ENCODE results near the gene LRP1B. TPM values are rescaled to one million over a fixed set of nuclear protein-coding genes. Genes with fewer than 3 reads are reported as not detected.

The LRP1B gene
- total RNA-seq, 1 experiment from 2014 or later = 0.21 TPM

DNA sequence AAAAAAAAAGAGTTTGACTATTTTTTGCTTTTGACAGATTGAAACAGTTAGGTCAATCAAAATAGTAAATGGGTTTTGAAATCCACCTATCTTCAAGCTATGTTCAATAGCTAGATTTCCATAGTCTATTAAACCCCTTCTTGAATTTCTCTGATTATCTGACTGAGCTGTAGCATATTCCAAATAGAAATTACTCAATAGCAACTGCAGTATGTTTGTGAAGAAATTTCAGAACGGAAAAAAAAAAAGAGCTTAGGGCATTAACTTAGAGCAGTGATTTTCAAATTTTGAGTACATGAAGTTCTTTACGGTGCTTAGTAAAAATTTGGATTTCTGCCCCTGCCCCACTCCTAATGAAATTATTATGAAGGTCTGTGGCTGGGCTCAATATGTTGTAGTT, 432.3 kb downstream of the LRP1B start:
- Mint-ChIP-seq H3K4me1 (ENCODE audit: low read depth, unreplicated experiment) (no peaks in the 10 kb centered on the region), H3K27ac (ENCODE audit: unreplicated experiment) (no peak overlapping the region), H3K27me3 (ENCODE audit: unreplicated experiment) (no peaks in the 10 kb centered on the region), H3K9me3 (ENCODE audit: low read depth, unreplicated experiment) (no peaks in the 10 kb centered on the region), H3K4me3 (ENCODE audit: low read depth, unreplicated experiment) (no peak overlapping the region), H3K36me3 (ENCODE audit: insufficient read depth, unreplicated experiment) (no peaks in the 10 kb centered on the region)
- BruUV-seq (replicated peaks) = no TSS peak
- TF ChIP-seq, protein P1, sequence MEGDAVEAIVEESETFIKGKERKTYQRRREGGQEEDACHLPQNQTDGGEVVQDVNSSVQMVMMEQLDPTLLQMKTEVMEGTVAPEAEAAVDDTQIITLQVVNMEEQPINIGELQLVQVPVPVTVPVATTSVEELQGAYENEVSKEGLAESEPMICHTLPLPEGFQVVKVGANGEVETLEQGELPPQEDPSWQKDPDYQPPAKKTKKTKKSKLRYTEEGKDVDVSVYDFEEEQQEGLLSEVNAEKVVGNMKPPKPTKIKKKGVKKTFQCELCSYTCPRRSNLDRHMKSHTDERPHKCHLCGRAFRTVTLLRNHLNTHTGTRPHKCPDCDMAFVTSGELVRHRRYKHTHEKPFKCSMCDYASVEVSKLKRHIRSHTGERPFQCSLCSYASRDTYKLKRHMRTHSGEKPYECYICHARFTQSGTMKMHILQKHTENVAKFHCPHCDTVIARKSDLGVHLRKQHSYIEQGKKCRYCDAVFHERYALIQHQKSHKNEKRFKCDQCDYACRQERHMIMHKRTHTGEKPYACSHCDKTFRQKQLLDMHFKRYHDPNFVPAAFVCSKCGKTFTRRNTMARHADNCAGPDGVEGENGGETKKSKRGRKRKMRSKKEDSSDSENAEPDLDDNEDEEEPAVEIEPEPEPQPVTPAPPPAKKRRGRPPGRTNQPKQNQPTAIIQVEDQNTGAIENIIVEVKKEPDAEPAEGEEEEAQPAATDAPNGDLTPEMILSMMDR (IDR thresholded peaks at IDR 0.05; ENCODE audit: unreplicated experiment) = no peak
- CTCF ChIA-PET = no interaction called here
- DNase-seq = no peak
- intact Hi-C loops (cut with micrococcal nuclease; ENCODE audit: unreplicated experiment) = no loop called here

DNA sequence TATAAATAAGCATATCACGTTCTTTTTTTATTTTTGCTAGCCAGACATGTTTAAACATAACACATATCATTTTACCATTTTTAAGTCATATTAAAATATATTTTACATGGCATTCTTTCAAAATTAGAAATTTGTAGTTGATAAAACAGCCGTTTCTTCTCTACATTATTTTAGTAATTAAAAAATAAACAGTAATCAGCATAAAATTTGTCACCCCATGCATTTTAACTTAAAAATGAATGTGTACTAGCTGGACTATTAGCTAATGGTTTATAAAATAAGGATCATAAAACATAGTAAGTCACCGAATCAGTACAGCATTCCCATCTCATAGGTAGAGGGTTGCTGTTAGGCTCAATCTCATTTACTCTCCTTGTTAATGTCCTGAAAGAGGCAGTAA, 433.8 kb downstream of the LRP1B start:
- H3K4me3 Mint-ChIP-seq (ENCODE audit: low read depth, unreplicated experiment) = no peak overlapping the region
- CTCF ChIA-PET = no interaction called here
- intact Hi-C loops (cut with micrococcal nuclease; ENCODE audit: unreplicated experiment) = no loop called here
- BruUV-seq (replicated peaks) = no TSS peak
- H3K27me3 Mint-ChIP-seq (ENCODE audit: unreplicated experiment) = no peaks in the 10 kb centered on the region
- H3K9me3 Mint-ChIP-seq (ENCODE audit: low read depth, unreplicated experiment) = no peaks in the 10 kb centered on the region
- DNase-seq = no peak
- H3K36me3 Mint-ChIP-seq (ENCODE audit: insufficient read depth, unreplicated experiment) = no peaks in the 10 kb centered on the region
- H3K27ac Mint-ChIP-seq (ENCODE audit: unreplicated experiment) = no peak overlapping the region
- TF ChIP-seq, protein P1 (IDR thresholded peaks at IDR 0.05; ENCODE audit: unreplicated experiment) = no peak
- H3K4me1 Mint-ChIP-seq (ENCODE audit: low read depth, unreplicated experiment) = no peaks in the 10 kb centered on the region

GRCh38 chr2:141694180-141694579, 436.6 kb downstream of the LRP1B start:
- DNase-seq = no peak
- intact Hi-C loops (cut with micrococcal nuclease; ENCODE audit: unreplicated experiment) = no loop called here
- no peak overlapping the region for H3K27ac Mint-ChIP-seq (ENCODE audit: unreplicated experiment)
- H3K27me3 Mint-ChIP-seq (ENCODE audit: unreplicated experiment) = no peaks in the 10 kb centered on the region
- H3K4me1 Mint-ChIP-seq (ENCODE audit: low read depth, unreplicated experiment) = no peaks in the 10 kb centered on the region
- CTCF ChIA-PET = interaction anchor here (0.7 kb wide), 2 partner anchors 164 to 697 kb away, joined by 3 read pairs; no protein-coding TSS in a partner anchor
- BruUV-seq (replicated peaks) = no TSS peak
- TF ChIP-seq, protein P1 (IDR thresholded peaks at IDR 0.05; ENCODE audit: unreplicated experiment) = no peak
- no peaks in the 10 kb centered on the region for H3K36me3 Mint-ChIP-seq (ENCODE audit: insufficient read depth, unreplicated experiment)
- no peak overlapping the region for H3K4me3 Mint-ChIP-seq (ENCODE audit: low read depth, unreplicated experiment)
- no peaks in the 10 kb centered on the region for H3K9me3 Mint-ChIP-seq (ENCODE audit: low read depth, unreplicated experiment)

DNA sequence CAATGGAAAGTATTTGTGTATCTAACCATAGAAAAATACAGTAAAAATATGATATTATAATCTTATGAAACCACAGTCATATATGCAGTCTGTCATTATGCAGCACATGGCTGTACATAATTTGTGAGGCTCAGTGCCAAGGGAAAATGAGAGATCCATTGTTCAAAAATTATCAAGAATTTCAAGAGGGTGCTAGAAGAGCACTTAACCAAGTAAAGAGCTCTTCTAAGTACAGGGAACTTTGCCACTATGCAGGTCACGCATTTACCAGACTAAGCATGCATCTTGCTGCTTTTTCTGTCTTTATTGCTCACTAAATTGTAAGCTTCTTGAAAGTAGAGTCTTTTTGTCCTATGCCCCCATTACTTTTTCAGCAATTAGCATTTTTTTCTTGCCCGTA, 438.0 kb downstream of the LRP1B start:
- no TSS peak for BruUV-seq (replicated peaks)
- DNase-seq = no peak
- intact Hi-C loops (cut with micrococcal nuclease; ENCODE audit: unreplicated experiment) = no loop called here
- no peaks in the 10 kb centered on the region for H3K27me3 Mint-ChIP-seq (ENCODE audit: unreplicated experiment)
- no peak overlapping the region for H3K4me3 Mint-ChIP-seq (ENCODE audit: low read depth, unreplicated experiment)
- H3K9me3 Mint-ChIP-seq (ENCODE audit: low read depth, unreplicated experiment) = no peaks in the 10 kb centered on the region
- TF ChIP-seq, protein P1 (IDR thresholded peaks at IDR 0.05; ENCODE audit: unreplicated experiment) = no peak
- H3K36me3 Mint-ChIP-seq (ENCODE audit: insufficient read depth, unreplicated experiment) = no peaks in the 10 kb centered on the region
- no peak overlapping the region for H3K27ac Mint-ChIP-seq (ENCODE audit: unreplicated experiment)
- no peaks in the 10 kb centered on the region for H3K4me1 Mint-ChIP-seq (ENCODE audit: low read depth, unreplicated experiment)
- CTCF ChIA-PET = no interaction called here
